Right forelimb (tissue), 1 donor: ENCODE data around the gene ZXDC.

Source experiments
- DNase-seq: peaks from one replicate; pipeline ENCODE4 v3.0.0-alpha.2; 2018

ZXDC gene

GRCh38 chr3:126469479-126469878, 6.2 kb downstream of the ZXDC start:
- no peak for DNase-seq

GRCh38 chr3:126468028-126468891, 7.4 kb downstream of the ZXDC start:
- no peak for DNase-seq

- no peak for DNase-seq
Measured at GRCh38 chr3:126467611-126467955, 8.1 kb downstream of the ZXDC start.

- no peak for DNase-seq
Measured at GRCh38 chr3:126466886-126467610, 8.6 kb downstream of the ZXDC start.

- no peak for DNase-seq
Measured at GRCh38 chr3:126465928-126466544, 9.7 kb downstream of the ZXDC start.

- no peak for DNase-seq
Measured at GRCh38 chr3:126464997-126465396, 10.7 kb downstream of the ZXDC start.

GRCh38 chr3:126464494-126464893, 11.2 kb downstream of the ZXDC start:
- DNase-seq = no peak

- DNase-seq = no peak
Measured at GRCh38 chr3:126464093-126464492, 11.6 kb downstream of the ZXDC start.

- DNase-seq = no peak
Measured at GRCh38 chr3:126463521-126463920, 12.2 kb downstream of the ZXDC start.

- no peak for DNase-seq
Measured at GRCh38 chr3:126461450-126462070, 14.1 kb downstream of the ZXDC start.

- DNase-seq = no peak
Measured at GRCh38 chr3:126460381-126460780, 15.3 kb downstream of the ZXDC start.

GRCh38 chr3:126459763-126460127, 15.9 kb downstream of the ZXDC start:
- no peak for DNase-seq

- DNase-seq = no peak
Measured at GRCh38 chr3:126459111-126459762, 16.5 kb downstream of the ZXDC start.

GRCh38 chr3:126456766-126457388, 18.8 kb downstream of the ZXDC start:
- no peak for DNase-seq

- DNase-seq = no peak
Measured at GRCh38 chr3:126456211-126456610, 19.5 kb downstream of the ZXDC start.

GRCh38 chr3:126454437-126455198, 21.1 kb downstream of the ZXDC start:
- no peak for DNase-seq

- no peak for DNase-seq
Measured at GRCh38 chr3:126454025-126454424, 21.7 kb downstream of the ZXDC start.

GRCh38 chr3:126452213-126452612, 23.5 kb downstream of the ZXDC start:
- DNase-seq = no peak

- DNase-seq = no peak
Measured at GRCh38 chr3:126451511-126451910, 24.2 kb downstream of the ZXDC start.

- DNase-seq = no peak
Measured at GRCh38 chr3:126450744-126451143, 24.9 kb downstream of the ZXDC start.

GRCh38 chr3:126450219-126450618, 25.5 kb downstream of the ZXDC start:
- DNase-seq = no peak

- no peak for DNase-seq
Measured at GRCh38 chr3:126449621-126450051, 26.1 kb downstream of the ZXDC start.
